HCT116 (cell line): ENCODE measurements around the gene MROH7. TPM values are rescaled to one million over a fixed set of nuclear protein-coding genes. Genes with fewer than 3 reads are reported as not detected.

ENCODE experiments used
- ATAC-seq: fragments of 200-7000 bp; cut with Tn5 transposase; 2 replicates; pipeline ENCODE4 v1.9.1; 2020; ENCODE audit warnings: mild to moderate bottlenecking, moderate library complexity
- BruUV-seq: library from RNA; stranded (reverse); fragments of 400-500 nt; replicated peaks from 2 replicates; lab custom pipeline; 2021; lab: Mats Ljungman, UMichigan
- CTCF ChIA-PET: fragments of 300-600 bp; sonication (Branson Sonifier 250); formaldehyde crosslinking; loops from one replicate; lab custom pipeline; 2021; ENCODE audit warnings: antibody characterized with exemption; lab: Charles Lee
- POLR2A ChIA-PET: fragments of 300-600, 350-600 bp; sonication (Branson Sonifier 250); formaldehyde crosslinking; loops from one replicate; lab custom pipeline; 2021; ENCODE audit warnings: antibody characterized with exemption; lab: Charles Lee
- RAD21 ChIA-PET, 2 experiments: fragments of 300-600 bp; sonication (Branson Sonifier 250); formaldehyde crosslinking; loops; one replicate each; lab custom pipeline; 2023; ENCODE audit warnings: low total read pairs in 2 of 2; ENCODE audit not compliant: uncharacterized antibody in 2 of 2, unreplicated experiment in 2 of 2, low non-redundant PET in 1 of 2; lab: Charles Lee
- DNase-seq: peaks from one replicate; pipeline ENCODE4 v3.0.0-alpha.2; 2010; ENCODE audit warnings: low read depth, low spot score
- H2AFZ ChIP-seq: fragments of 200-600 bp; shearing (Covaris generic), sonication (generic); 2 replicates; pipeline ENCODE4 v1.6.1; 2017; ENCODE audit warnings: low read depth, mixed run types, mixed read lengths, antibody characterized with exemption, low read length; ENCODE audit not compliant: poor library complexity, severe bottlenecking
- H3K27ac ChIP-seq: 2 replicates; pipeline ENCODE4 v1.5.1; 2012; ENCODE audit warnings: low read depth, low read length
- H3K27me3 ChIP-seq: fragments of 200-600 bp; sonication (generic); 2 replicates; pipeline ENCODE4 v1.6.1; 2016; ENCODE audit warnings: mixed run types, low read length, mixed read lengths; ENCODE audit not compliant: insufficient read depth
- H3K36me3 ChIP-seq, 2 experiments: fragments of 200-500 bp in 1 of 2; fragments of 200-600 bp in 1 of 2; sonication (Bioruptor generic) in 1 of 2; sonication (generic) in 1 of 2; 2 replicates each; pipeline versions ENCODE4 v1.5.1 to v1.6.1; 2014 to 2016; ENCODE audit warnings: low read length in 2 of 2, inconsistent platforms in 1 of 2, mixed read lengths in 1 of 2, mixed run types in 1 of 2; ENCODE audit not compliant: insufficient read depth in 2 of 2, control insufficient read depth in 1 of 2
- H3K4me1 ChIP-seq, 2 experiments: fragments of 200-600 bp in 1 of 2; sonication (generic) in 1 of 2; 2 replicates each; pipeline versions ENCODE4 v1.5.1 to v1.6.1; 2012 to 2017; ENCODE audit warnings: low read length in 2 of 2, inconsistent platforms in 1 of 2, mild to moderate bottlenecking in 1 of 2, mixed read lengths in 1 of 2, mixed run types in 1 of 2, moderate library complexity in 1 of 2; ENCODE audit not compliant: insufficient read depth in 2 of 2, control insufficient read depth in 1 of 2
- H3K4me2 ChIP-seq: fragments of 200-600 bp; sonication (generic); 2 replicates; pipeline ENCODE4 v1.6.1; 2017; ENCODE audit warnings: mixed run types, low read length, mixed read lengths
- H3K4me3 ChIP-seq, 2 experiments: fragments of 200-600 bp in 1 of 2; sonication (generic) in 1 of 2; replicated peaks in 1 of 2; 2 replicates each; pipeline ENCODE4 v1.5.1; 2011 to 2016; ENCODE audit warnings: low read length in 2 of 2, control low read depth in 1 of 2, low read depth in 1 of 2, mild to moderate bottlenecking in 1 of 2, mixed read lengths in 1 of 2, mixed run types in 1 of 2
- H3K79me2 ChIP-seq: fragments of 200-600 bp; sonication (generic); 2 replicates; pipeline ENCODE4 v1.6.1; 2017; ENCODE audit warnings: mild to moderate bottlenecking, mixed run types, low read length, moderate library complexity, mixed read lengths; ENCODE audit not compliant: insufficient read depth
- H3K9ac ChIP-seq: fragments of 200-600 bp; sonication (generic); 2 replicates; pipeline ENCODE4 v1.6.1; 2016; ENCODE audit warnings: low read length, mixed read lengths
- H3K9me2 ChIP-seq: fragments of 200-600 bp; sonication (generic), shearing (Covaris generic); 2 replicates; pipeline ENCODE4 v1.6.1; 2017; ENCODE audit warnings: mixed run types, mild to moderate bottlenecking, moderate library complexity; ENCODE audit not compliant: insufficient read depth
- H3K9me3 ChIP-seq, 2 experiments: fragments of 200-500 bp in 1 of 2; fragments of 200-600 bp in 1 of 2; sonication (Bioruptor generic) in 1 of 2; sonication (generic) in 1 of 2; 2 replicates each; pipeline ENCODE4 v1.6.1; 2014 to 2017; ENCODE audit warnings: low read length in 2 of 2, mixed read lengths in 2 of 2, inconsistent platforms in 1 of 2, low read depth in 1 of 2, mild to moderate bottlenecking in 1 of 2, mixed run types in 1 of 2, moderate library complexity in 1 of 2; ENCODE audit not compliant: control insufficient read depth in 1 of 2, insufficient read depth in 1 of 2
- H4K20me1 ChIP-seq: fragments of 200-600 bp; sonication (generic), shearing (Covaris generic); 2 replicates; pipeline ENCODE4 v1.6.1; 2017; ENCODE audit warnings: mixed run types, mild to moderate bottlenecking, moderate library complexity; ENCODE audit not compliant: insufficient read depth
- ATF3 ChIP-seq: IDR thresholded peaks from 2 replicates; pipeline ENCODE4 v1.6.1; 2012
- EZH2phosphoT487 ChIP-seq: fragments of 200-600 bp; IDR thresholded peaks from 2 replicates; pipeline ENCODE4 v1.6.1; 2018; ENCODE audit warnings: antibody characterized with exemption, borderline replicate concordance
- POLR2AphosphoS5 ChIP-seq: IDR thresholded peaks from 2 replicates; pipeline ENCODE4 v1.6.1; 2011; ENCODE audit warnings: mild to moderate bottlenecking, low read depth, low read length, moderate library complexity
- REST ChIP-seq: IDR thresholded peaks from 2 replicates; pipeline ENCODE4 v1.6.1; 2012; ENCODE audit warnings: low read depth
- SIN3A ChIP-seq: IDR thresholded peaks from 2 replicates; pipeline ENCODE4 v1.6.1; 2012; ENCODE audit warnings: low read depth
- SP1 ChIP-seq: IDR thresholded peaks from 2 replicates; pipeline ENCODE4 v1.6.1; 2012; ENCODE audit warnings: low read depth
- SRF ChIP-seq: IDR thresholded peaks from 2 replicates; pipeline ENCODE4 v1.6.1; 2012; ENCODE audit warnings: low read depth
- TCF7L2 ChIP-seq: IDR thresholded peaks from 2 replicates; pipeline ENCODE4 v1.7.0; 2011; ENCODE audit warnings: borderline replicate concordance, inconsistent platforms; ENCODE audit not compliant: insufficient read depth, insufficient read length; ENCODE audit errors: extremely low read depth
- YY1 ChIP-seq: IDR thresholded peaks from 2 replicates; pipeline ENCODE4 v1.6.1; 2011; ENCODE audit warnings: low read length, low read depth, moderate library complexity, mild to moderate bottlenecking; ENCODE audit not compliant: insufficient replicate concordance; ENCODE audit errors: extremely low read depth
- ZNF274 ChIP-seq: fragments of 200-500 bp; sonication (Bioruptor generic); IDR thresholded peaks from 2 replicates; pipeline ENCODE4 v1.6.1; 2014; ENCODE audit warnings: mild to moderate bottlenecking, low read depth, low read length, inconsistent platforms
- intact Hi-C: fragments of 100-400 bp; cut with micrococcal nuclease; formaldehyde crosslinking; loops from 2 replicates; pipeline ENCODE4 v1.10.0; 2022
- total RNA-seq: library from RNA; stranded (reverse); gene quantifications from one replicate; pipeline ENCODE4 v1.2.1, GENCODE V29; 2021; ENCODE audit not compliant: unreplicated experiment

The MROH7 gene
- total RNA-seq, 1 experiment from 2014 or later, result 1.1 TPM

- TF ChIP-seq EZH2phosphoT487 (no peak), YY1 (no peak), SP1 (no peak), ATF3 (no peak), TCF7L2 (no peak), REST (no peak)
Observed at GRCh38 chr1:54757833-54758232, 116.2 kb downstream of the MROH7 start (continued).

- Histone ChIP-seq H2AFZ (no peak overlapping the region), H3K4me2 (no peak overlapping the region), H3K4me1 (peaks cover 0 to 6% of the 10 kb centered on the region in 2 experiments; a peak in 2 of 4 replicates), H4K20me1 (no peaks in the 10 kb centered on the region), H3K9me3 (no peaks in the 10 kb centered on the region), H3K9me2 (no peaks in the 10 kb centered on the region), H3K36me3 (peaks cover 5 to 12% of the 10 kb centered on the region in 2 experiments; a peak in 2 of 4 replicates), H3K4me3 (no peak overlapping the region), H3K79me2 (peaks cover 16% of the 10 kb centered on the region), H3K9ac (no peak overlapping the region)
- POLR2A ChIA-PET, result no interaction called here
- RAD21 ChIA-PET, result interaction anchor here in 1 of 2 experiments (0.7 kb wide), 1 partner anchor 51 kb away, joined by 3 read pairs; no protein-coding TSS in a partner anchor
- BruUV-seq, result no TSS peak
- ATAC-seq (no peak), DNase-seq (no peak)
- intact Hi-C loops, result no loop called here
- TF ChIP-seq POLR2AphosphoS5 (no peak), TCF7L2 (no peak), ZNF274 (no peak), SIN3A (no peak), SRF (no peak)
- TF ChIP-seq, all 23 proteins: peak for 0
- CTCF ChIA-PET, result no interaction called here
- Histone ChIP-seq H3K27ac (no peak overlapping the region), H3K27me3 (no peaks in the 10 kb centered on the region)
Observed at GRCh38 chr1:54758678-54759348, 117.2 kb downstream of the MROH7 start.

Other genes with a start within 250 kb of the MROH7 start
- gene SSBP3, start 235.4 kb upstream of the MROH7 start, total RNA-seq, result 37.5 TPM
- gene ACOT11, start 93.6 kb upstream of the MROH7 start, total RNA-seq, result 31.1 TPM
- not detected for gene FAM151A, start 18.3 kb upstream of the MROH7 start, total RNA-seq
- gene TTC4, start 74.1 kb downstream of the MROH7 start, total RNA-seq, result 26.3 TPM
- gene PARS2, start 122.7 kb downstream of the MROH7 start, total RNA-seq, result 9.6 TPM
- 1.8 TPM for gene TTC22, start 159.5 kb downstream of the MROH7 start, total RNA-seq
- gene DHCR24, start 245.4 kb downstream of the MROH7 start, total RNA-seq, result 132 TPM